Endothelial cell of umbilical vein (primary cell): Measurements from ENCODE around the gene SMOC1. TPM values are rescaled to one million over a fixed set of nuclear protein-coding genes. Genes with fewer than 3 reads are reported as not detected.

Source experiments
- BruUV-seq: library from RNA; stranded (reverse); fragments of 400-500 nt; replicated peaks from 2 replicates; lab custom pipeline; 2021; lab: Mats Ljungman, UMichigan
- CTCF ChIA-PET: fragments of 300-600, 350-600 bp; sonication (Branson Sonifier 250); formaldehyde crosslinking; loops from one replicate; lab custom pipeline; 2021; ENCODE audit warnings: antibody characterized with exemption, inconsistent platforms; lab: Charles Lee
- POLR2A ChIA-PET: fragments of 300-600, 350-600 bp; sonication (Branson Sonifier 250); formaldehyde crosslinking; loops from one replicate; lab custom pipeline; 2021; ENCODE audit warnings: antibody characterized with exemption, inconsistent platforms; lab: Charles Lee
- DNase-seq: peaks from one replicate; pipeline ENCODE4 v3.0.0-alpha.2; 2011; ENCODE audit warnings: low read depth, low spot score
- FAIRE-seq: peaks from 2 replicates; lab custom pipeline; 2011; peaks lifted over from hg19 to GRCh38; lab: Jason Lieb, UNC
- H2AFZ ChIP-seq: 2 replicates; pipeline ENCODE4 v1.6.0; 2012; ENCODE audit warnings: low read depth, low read length, control low read depth, inconsistent platforms
- H3K27ac ChIP-seq: 2 replicates; pipeline ENCODE4 v1.5.1; 2011; ENCODE audit warnings: low read depth, mild to moderate bottlenecking, control low read depth, low read length, moderate library complexity; ENCODE audit not compliant: insufficient read depth
- H3K27me3 ChIP-seq, 2 experiments: 2 replicates each; pipeline versions ENCODE4 v1.6.0 to v1.6.1; 2011; ENCODE audit warnings: low read length in 2 of 2, mixed read lengths in 1 of 2; ENCODE audit not compliant: control insufficient read depth in 2 of 2, insufficient read depth in 2 of 2
- H3K36me3 ChIP-seq, 2 experiments: 2 replicates in 1 of 2; 3 replicates in 1 of 2; pipeline ENCODE4 v1.5.1; 2011; ENCODE audit warnings: low read length in 2 of 2, mild to moderate bottlenecking in 1 of 2, moderate library complexity in 1 of 2; ENCODE audit not compliant: control insufficient read depth in 2 of 2, insufficient read depth in 2 of 2; ENCODE audit errors: extremely low read depth in 1 of 2
- H3K4me1 ChIP-seq: 3 replicates; pipeline ENCODE4 v1.5.1; 2011; ENCODE audit warnings: mild to moderate bottlenecking, low read length; ENCODE audit not compliant: control insufficient read depth, insufficient read depth; ENCODE audit errors: extremely low read depth
- H3K4me2 ChIP-seq: 2 replicates; pipeline ENCODE4 v1.6.1; 2011; ENCODE audit warnings: low read length, control low read depth, mixed read lengths; ENCODE audit not compliant: insufficient read depth
- H3K4me3 ChIP-seq, 3 experiments: fragments of 200-600 bp in 1 of 3; sonication (generic), shearing (Covaris generic) in 1 of 3; replicated peaks in 1 of 3; 2 replicates each; pipeline ENCODE4 v1.5.1; 2011 to 2016; ENCODE audit warnings: control low read depth in 3 of 3, low read length in 3 of 3, mild to moderate bottlenecking in 2 of 3, inconsistent platforms in 1 of 3, low read depth in 1 of 3, moderate library complexity in 1 of 3; ENCODE audit not compliant: insufficient read depth in 1 of 3
- H3K79me2 ChIP-seq: 2 replicates; pipeline ENCODE4 v1.6.0; 2012; ENCODE audit warnings: low read length, inconsistent platforms; ENCODE audit not compliant: control insufficient read depth, insufficient read depth
- H3K9ac ChIP-seq: replicated peaks from 2 replicates; pipeline ENCODE3; 2011; ENCODE audit warnings: low read length, control low read depth; ENCODE audit not compliant: insufficient read depth; ENCODE audit errors: extremely low read depth
- H3K9me1 ChIP-seq: replicated peaks from 3 replicates; pipeline ENCODE4 v1.6.0; 2011; ENCODE audit warnings: mild to moderate bottlenecking, low read length; ENCODE audit not compliant: control insufficient read depth, insufficient read depth; ENCODE audit errors: extremely low read depth
- H3K9me3 ChIP-seq: replicated peaks from 2 replicates; pipeline ENCODE4 v1.5.1; 2012; ENCODE audit warnings: low read length, inconsistent platforms; ENCODE audit not compliant: control insufficient read depth, insufficient read depth
- H4K20me1 ChIP-seq: replicated peaks from 2 replicates; pipeline ENCODE3; 2011; ENCODE audit warnings: mild to moderate bottlenecking, low read length; ENCODE audit not compliant: control insufficient read depth, insufficient read depth; ENCODE audit errors: extremely low read depth
- CTCF ChIP-seq, 2 donors: IDR thresholded peaks; 1 replicate in 1 of 2; 2 replicates in 1 of 2; pipeline ENCODE4 v1.5.1; 2011; ENCODE audit warnings: low read length in 2 of 2, mild to moderate bottlenecking in 2 of 2, moderate library complexity in 2 of 2, control low read depth in 1 of 2, inconsistent platforms in 1 of 2, low read depth in 1 of 2; ENCODE audit not compliant: insufficient read depth in 1 of 2; ENCODE audit errors: extremely low read depth in 1 of 2
- EZH2 ChIP-seq: IDR thresholded peaks from 2 replicates; pipeline ENCODE4 v1.6.1; 2012; ENCODE audit warnings: borderline replicate concordance, low read depth, mild to moderate bottlenecking, moderate library complexity, low read length, inconsistent platforms; ENCODE audit not compliant: severe bottlenecking
- FOS ChIP-seq: IDR thresholded peaks from 2 replicates; pipeline ENCODE4 v1.6.1; 2011; ENCODE audit warnings: mild to moderate bottlenecking, low read length, moderate library complexity, borderline replicate concordance; ENCODE audit not compliant: insufficient read depth
- GATA2 ChIP-seq: IDR thresholded peaks from 2 replicates; pipeline ENCODE4 v1.7.0; 2011; ENCODE audit warnings: low read depth, mild to moderate bottlenecking, moderate library complexity, mixed read lengths, low read length; ENCODE audit not compliant: insufficient read length, insufficient read depth
- JUN ChIP-seq: IDR thresholded peaks from 2 replicates; pipeline ENCODE4 v1.6.1; 2011; ENCODE audit warnings: borderline replicate concordance, low read depth; ENCODE audit not compliant: insufficient read length, insufficient read depth
- MAX ChIP-seq: IDR thresholded peaks from 2 replicates; pipeline ENCODE4 v1.6.1; 2011; ENCODE audit not compliant: insufficient read depth, insufficient read length
- MYC ChIP-seq: IDR thresholded peaks from one replicate; pipeline ENCODE4 v1.6.1; 2011; ENCODE audit warnings: mild to moderate bottlenecking, low read depth, low read length
- POLR2A ChIP-seq: IDR thresholded peaks from 2 replicates; pipeline ENCODE4 v1.6.1; 2012; ENCODE audit warnings: low read depth, mild to moderate bottlenecking, control low read depth, low read length
- POLR2AphosphoS5 ChIP-seq: IDR thresholded peaks from 2 replicates; pipeline ENCODE4 v1.6.1; 2012; ENCODE audit warnings: low read depth, mild to moderate bottlenecking, control low read depth, low read length, moderate library complexity; ENCODE audit not compliant: insufficient read depth
- dilution Hi-C: fragments of 300-500 bp; cut with MboI; formaldehyde crosslinking; loops from one replicate; pipeline ENCODE4 v1.15.0; 2019; ENCODE audit warnings: low sequenced_read_pairs; ENCODE audit not compliant: extremely low pct_ligation_motif_present
- intact Hi-C: fragments of 100-400 bp; cut with micrococcal nuclease; formaldehyde crosslinking; loops from one replicate; pipeline ENCODE4 v1.10.0; 2022
- polyA plus RNA-seq, 4 experiments: library from polyadenylated mRNA; depleted of rRNA in 3 of 4; stranded (reverse) in 3 of 4; unstranded in 1 of 4; fragments of >200 nt; gene quantifications; 2 replicates each; pipeline versions ENCODE4 v1.2.1 to v1.2.3, GENCODE V29; 2011 to 2012; ENCODE audit warnings: missing spikeins in 1 of 4
- total RNA-seq: library from RNA; stranded (reverse); gene quantifications from 2 replicates; pipeline ENCODE4 v1.2.3, GENCODE V29; 2021

Gene SMOC1
- total and polyA plus RNA-seq, 2 donors (not counting 3 experiments of a cell fraction or from before 2014, with no cell fraction given): 0.97 to 1.1 TPM

- CTCF ChIA-PET: interaction anchor here (1.0 to 2.4 kb wide), 3 partner anchors 10 to 45 kb away, joined by 3 to 13 read pairs (median 3); no protein-coding TSS in a partner anchor
- intact Hi-C loops: no loop called here
Observed at GRCh38 chr14:70077720-70078119, 198.5 kb downstream of the SMOC1 start.

More at GRCh38 chr14:70077720-70078119, 198.5 kb downstream of the SMOC1 start:
- DNase-seq: no peak
- no peak for TF ChIP-seq MYC
- no peak for TF ChIP-seq POLR2AphosphoS5
- TF ChIP-seq JUN: no peak
- TF ChIP-seq FOS: no peak
- no peak for TF ChIP-seq MAX
- TF ChIP-seq POLR2A: no peak
- no peak for TF ChIP-seq CTCF (IDR thresholded peaks at IDR 0.05; ENCODE audit: extremely low read depth in 1 of 2, insufficient read depth in 1 of 2, low read depth in 1 of 2, low read length in 2 of 2)
- TF ChIP-seq EZH2: no peak
- TF ChIP-seq GATA2: no peak
- Histone ChIP-seq H3K4me2 (no peak overlapping the region), H3K79me2 (no peaks in the 10 kb centered on the region), H3K9me1 (no peaks in the 10 kb centered on the region), H4K20me1 (no peaks in the 10 kb centered on the region), H3K4me3 (no peak overlapping the region), H2AFZ (no peak overlapping the region), H3K27ac (no peak overlapping the region), H3K9me3 (no peaks in the 10 kb centered on the region), H3K9ac (no peak overlapping the region), H3K4me1 (no peaks in the 10 kb centered on the region), H3K36me3 (no peaks in the 10 kb centered on the region), H3K27me3 (no peaks in the 10 kb centered on the region)
- no peak for FAIRE-seq
- no TSS peak for BruUV-seq
- POLR2A ChIA-PET: no interaction called here
- dilution Hi-C loops: no loop called here
